GM18861 (cell line): Measurements from ENCODE around the gene HK2.
"Not testable (repeated sequence)": the region's sequence is repeated elsewhere in the genome, so short reads cannot be mapped to it uniquely, and the experiment has no call there.

Experiments
- ATAC-seq: cut with Tn5 transposase; IDR thresholded peaks from one replicate; pipeline ENCODE4 v1.9.1; 2021; ENCODE audit not compliant: unreplicated experiment

Gene HK2

DNA sequence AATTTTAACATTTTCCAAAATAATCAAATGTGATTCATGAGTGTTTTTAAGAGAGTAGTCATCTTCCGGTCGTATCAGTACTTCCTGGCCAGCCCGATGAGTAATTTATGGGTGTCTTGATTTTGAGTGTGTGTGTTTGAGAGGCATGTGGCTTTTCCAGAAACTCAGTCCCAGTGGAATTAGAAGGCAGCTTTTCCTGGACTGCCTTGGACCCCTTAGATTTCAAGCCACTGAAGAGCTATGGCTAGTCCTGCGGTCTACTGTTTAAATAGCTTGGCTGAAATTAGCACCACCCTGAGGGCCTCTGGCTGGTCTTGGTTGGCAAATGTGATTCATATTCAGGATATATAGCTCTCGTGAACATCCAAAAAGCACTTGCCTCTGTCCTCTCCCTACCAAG, 59.4 kb downstream of the HK2 start:
- ATAC-seq = no peak

- no peak for ATAC-seq
Observed at GRCh38 chr2:74894272-74894981, 60.5 kb downstream of the HK2 start.

GRCh38 chr2:74895001-74895400, 61.1 kb downstream of the HK2 start:
- ATAC-seq = no peak

DNA sequence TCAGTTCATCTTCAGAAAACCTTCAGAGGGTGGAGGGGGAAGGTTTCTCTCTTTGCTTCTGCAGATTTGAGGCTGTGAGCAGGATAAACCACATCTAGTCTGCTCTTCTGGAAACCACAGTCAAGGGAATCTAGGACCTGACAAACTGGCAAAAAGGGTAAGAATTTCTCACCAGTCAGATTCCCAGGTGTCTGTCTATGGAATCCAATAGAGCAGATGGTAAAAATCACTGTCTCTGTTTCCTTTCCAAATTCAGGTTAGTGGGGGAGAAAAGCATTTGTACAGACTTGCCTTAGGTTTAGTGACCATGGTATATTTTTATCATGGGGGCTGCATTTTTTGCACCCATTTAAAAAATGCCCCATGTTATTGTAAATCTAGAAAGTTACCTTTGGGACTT, 62.3 kb downstream of the HK2 start:
- no peak for ATAC-seq

- not testable (repeated sequence) for ATAC-seq
Observed at GRCh38 chr2:74900225-74900624, 66.3 kb downstream of the HK2 start.

- no peak for ATAC-seq
Observed at GRCh38 chr2:74902281-74902860, 68.4 kb downstream of the HK2 start.

DNA sequence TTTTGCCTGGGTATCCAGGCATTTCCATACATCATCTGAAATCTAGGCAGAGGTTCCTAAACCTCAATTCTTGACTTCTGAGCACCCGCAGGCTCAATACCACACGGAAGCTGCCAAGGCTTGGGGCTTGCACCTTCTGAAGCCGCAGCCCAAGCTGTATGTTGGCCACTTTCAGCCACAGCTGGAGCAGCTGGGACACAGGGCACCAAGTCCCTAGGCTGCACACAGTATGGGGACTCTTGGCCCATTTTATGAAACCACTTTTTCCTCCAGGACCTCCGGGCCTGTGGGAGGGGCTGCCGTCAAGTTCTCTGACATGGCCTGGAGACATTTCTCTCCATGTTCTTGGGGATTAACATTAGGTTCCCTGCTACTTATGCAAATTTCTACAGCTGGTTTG, 72.5 kb downstream of the HK2 start:
- no peak for ATAC-seq

- ATAC-seq = not testable (repeated sequence)
Observed at GRCh38 chr2:74907560-74907959, 73.6 kb downstream of the HK2 start.

DNA sequence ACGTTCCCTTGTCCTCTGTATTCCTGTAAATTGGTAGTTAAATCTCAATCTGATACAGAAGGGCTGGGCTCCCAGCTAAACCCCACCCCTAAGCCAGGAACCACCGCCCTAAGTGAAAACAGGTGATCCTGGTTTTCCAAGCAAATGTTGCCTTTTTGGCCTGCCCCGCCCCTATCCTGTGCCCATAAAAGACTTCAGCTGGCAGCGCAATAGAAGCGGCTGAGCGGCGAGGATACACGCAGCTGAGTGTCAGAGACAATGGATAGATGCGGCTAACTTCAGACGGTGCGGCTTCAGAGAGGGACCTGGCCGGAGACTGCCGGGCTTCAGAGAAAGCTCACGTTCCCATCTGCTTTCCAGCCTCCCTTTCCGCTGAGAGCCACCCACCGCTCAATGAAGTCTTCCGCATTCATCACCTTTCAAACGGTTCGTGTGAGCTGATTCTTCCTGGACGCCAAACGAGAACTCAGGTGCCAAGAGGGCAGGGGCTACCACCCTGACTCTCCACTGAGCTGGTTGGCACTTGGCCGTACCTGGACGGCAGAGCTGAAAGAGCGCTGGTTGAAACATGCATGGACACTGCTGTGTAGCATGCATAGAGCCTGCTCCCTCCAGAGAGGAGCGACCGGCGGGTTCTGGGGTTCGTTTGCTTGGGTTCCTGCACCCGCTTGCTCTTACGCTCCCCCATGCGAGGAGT, 75.0 kb downstream of the HK2 start:
- no peak for ATAC-seq

DNA sequence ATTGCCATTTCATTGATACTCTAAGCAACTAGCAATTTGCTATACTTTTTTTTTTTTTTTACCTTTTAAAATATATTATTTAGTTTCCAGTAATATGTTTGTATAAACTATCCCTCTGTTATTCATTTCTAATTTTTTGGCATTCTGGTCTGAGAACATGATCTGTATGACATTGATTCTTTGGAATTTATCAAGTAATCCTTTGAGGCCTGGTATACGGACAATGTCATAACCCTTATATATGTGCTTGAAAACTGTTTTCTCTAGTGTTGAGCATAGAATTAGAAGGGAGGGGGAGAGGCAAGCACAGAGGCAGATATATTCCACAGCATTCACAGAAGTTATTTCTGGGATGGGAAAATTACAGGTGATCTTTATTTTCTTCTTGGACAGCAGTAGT, 76.3 kb downstream of the HK2 start:
- ATAC-seq = no peak

DNA sequence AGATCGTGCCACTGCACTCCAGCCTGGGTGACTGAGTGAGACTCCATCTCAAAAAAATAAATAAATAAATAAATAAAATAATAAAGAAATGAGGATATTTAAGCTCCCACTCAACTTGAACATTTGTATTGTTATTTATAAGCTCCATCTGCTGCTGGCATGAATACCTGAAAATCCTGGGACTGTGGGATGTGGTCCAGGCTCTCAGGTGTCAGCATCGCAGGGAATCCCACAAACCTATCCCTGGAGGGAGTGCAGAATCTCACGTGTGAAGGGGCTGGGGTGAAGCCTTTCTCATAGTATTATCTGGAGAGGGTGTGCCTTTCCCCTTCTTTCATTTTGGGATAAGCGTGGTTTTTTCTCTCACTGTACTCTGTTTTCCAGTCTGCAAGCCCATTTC, 77.1 kb downstream of the HK2 start:
- ATAC-seq = no peak

DNA sequence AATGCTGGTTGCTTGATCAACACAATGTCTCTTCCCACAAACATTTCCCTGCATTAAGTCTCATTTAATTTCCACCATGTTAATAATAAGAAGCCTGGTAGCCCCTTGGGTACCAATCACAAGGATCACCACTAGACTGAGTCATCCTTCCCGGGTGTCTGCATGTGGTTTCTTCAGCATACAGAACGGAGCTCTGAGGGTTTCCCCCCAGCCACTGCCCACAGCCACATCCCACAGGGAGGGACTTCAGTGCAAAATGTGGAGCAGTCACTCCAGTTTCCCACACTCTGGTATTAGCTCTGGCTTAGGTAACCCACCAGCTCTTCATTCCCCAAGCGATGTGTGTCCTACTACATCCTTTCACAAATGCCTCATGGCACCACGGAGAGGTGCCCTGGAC, 81.8 kb downstream of the HK2 start:
- ATAC-seq = no peak

DNA sequence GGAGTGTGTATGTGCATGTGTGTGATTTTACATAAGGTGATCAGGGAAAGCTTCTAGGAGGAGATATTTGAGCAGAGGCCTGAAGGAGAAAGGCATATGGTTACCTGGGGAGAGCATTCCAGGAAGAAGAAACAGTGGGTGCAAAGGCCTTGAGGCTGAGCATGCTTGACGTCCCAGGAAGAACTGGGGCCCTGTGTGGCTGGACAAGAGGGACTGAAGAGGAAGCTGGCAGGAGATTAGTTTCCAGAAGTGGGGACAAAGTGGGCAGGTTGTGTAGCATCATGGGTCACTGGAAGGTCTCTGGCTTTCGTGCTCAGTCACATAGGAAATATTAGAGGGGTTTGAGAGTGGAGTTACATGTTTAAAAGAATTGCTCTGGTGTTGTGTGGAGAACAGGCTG, 82.5 kb downstream of the HK2 start:
- no peak for ATAC-seq

GRCh38 chr2:74917702-74918619, 84.0 kb downstream of the HK2 start:
- no peak for ATAC-seq

GRCh38 chr2:74919827-74920226, 85.9 kb downstream of the HK2 start:
- ATAC-seq = no peak

DNA sequence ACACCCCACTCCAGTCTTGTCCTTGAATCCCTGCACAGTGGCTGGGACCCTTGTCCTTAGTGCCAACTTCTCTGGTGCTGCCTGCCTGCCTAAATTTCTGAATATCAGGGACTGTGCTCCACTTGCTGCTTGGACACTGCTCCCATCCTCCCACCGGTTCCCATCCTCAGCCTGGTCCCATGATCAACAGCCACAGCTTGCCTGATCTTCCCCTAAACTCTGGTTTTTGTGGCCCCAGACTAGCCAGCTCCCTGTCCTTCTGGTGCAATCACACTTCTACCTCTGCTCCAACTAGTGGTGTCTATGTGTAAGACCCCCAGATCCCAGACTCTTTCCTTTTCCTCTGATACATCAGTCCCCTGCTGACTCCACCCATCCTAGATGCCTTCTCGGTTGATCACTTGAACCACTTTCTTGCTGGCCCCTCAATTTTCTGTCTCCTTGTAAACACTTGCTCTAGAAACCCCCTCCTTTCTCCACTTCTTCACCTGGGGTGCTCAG, 87.4 kb downstream of the HK2 start:
- no peak for ATAC-seq

DNA sequence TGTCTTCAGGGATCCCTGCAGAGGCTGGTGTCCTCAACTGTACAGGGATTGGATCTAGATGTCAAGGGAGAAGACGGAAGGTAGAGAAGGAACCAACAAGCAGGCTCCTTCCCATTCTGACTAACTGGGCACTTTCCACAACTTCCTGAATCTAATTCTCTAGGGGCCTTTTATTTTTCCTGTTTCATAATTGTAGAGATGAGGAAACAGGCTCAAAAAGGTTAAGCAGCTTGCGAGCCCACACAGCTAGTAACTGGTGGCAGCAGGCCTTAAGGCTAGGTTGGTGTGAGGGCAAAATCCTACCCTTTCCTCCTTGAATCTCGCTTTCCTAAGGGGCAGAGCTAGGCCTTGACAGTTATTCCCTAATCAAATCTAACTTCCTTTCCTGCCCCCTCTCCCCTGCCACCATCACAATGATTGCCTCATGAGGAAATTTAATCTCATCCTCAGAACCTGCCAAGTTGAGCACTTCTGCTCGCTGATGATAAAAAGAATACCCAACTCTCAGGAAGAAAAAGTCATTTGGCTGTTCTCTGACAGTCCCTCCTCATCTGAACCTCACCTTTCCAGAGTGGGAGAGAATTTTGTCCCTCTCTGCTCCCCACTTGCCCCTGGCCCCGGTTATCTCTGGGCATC, 88.8 kb downstream of the HK2 start:
- ATAC-seq = no peak

DNA sequence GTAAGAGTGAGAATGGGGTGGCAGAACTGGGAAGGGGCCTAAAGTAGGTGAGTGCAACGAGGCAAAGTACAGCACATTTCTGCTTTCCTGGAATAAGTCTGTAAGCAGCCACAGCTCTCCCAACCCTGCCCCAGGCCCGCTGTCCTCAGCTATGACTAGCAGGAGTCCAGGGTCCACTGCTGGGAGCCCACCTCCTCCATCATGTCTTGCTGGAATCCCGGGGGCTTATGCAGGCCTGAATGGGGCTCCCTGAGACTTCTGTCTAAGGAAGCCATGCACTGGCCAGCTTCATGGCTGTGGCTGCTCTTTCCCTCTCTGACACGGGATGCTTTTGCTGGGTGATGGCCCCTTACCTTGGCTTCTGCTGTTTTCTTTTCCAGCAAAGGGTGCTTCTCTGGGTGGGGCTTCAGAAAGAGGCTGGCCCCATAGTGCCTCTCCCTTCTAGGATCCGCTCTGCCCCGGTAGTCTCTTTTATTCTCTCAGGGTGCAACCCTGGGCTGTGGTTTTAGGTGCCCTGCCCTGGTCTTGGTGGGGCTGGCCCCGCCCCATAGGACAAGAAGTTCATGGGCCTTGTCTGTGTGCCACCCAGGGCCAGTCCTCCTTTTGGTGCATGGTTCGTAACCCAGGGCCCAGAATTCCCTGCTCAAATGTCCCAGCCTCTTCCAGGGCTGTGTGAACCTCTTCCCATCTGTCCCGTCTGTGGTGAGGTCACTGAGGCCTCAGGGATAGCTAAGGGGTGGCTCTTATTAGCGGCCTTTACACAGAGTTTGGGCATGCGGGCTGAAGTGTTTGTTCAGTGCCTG, 90.7 kb downstream of the HK2 start:
- no peak for ATAC-seq

DNA sequence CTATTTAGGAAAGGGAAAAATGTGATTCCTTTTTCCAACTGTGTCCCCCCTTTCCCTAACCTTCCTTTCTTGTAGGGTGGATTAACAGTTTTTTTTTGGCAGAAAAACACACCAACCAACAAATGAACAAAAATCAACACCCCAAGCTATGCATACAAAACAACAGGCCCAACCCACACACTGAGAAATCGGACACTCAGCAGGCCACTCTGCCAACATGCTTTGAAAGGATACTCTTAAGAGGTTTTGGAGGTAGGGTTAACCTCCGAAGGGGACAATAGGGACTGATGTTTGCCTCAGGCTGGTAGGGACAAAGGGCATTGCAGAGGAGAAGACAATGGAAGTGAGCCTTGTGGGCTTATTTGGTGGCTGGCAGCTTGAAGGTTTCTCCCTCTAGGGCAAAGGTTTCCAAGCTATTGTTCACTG, 91.4 kb downstream of the HK2 start:
- no peak for ATAC-seq

- no peak for ATAC-seq
Observed at GRCh38 chr2:74927621-74928020, 93.7 kb downstream of the HK2 start.
